GM19395 (cell line): ENCODE measurements around the gene ELK4.

Experiments
- ATAC-seq: cut with Tn5 transposase; IDR thresholded peaks from one replicate; pipeline ENCODE4 v1.9.1; 2021; ENCODE audit warnings: mild to moderate bottlenecking, moderate library complexity; ENCODE audit not compliant: unreplicated experiment

The ELK4 gene

DNA sequence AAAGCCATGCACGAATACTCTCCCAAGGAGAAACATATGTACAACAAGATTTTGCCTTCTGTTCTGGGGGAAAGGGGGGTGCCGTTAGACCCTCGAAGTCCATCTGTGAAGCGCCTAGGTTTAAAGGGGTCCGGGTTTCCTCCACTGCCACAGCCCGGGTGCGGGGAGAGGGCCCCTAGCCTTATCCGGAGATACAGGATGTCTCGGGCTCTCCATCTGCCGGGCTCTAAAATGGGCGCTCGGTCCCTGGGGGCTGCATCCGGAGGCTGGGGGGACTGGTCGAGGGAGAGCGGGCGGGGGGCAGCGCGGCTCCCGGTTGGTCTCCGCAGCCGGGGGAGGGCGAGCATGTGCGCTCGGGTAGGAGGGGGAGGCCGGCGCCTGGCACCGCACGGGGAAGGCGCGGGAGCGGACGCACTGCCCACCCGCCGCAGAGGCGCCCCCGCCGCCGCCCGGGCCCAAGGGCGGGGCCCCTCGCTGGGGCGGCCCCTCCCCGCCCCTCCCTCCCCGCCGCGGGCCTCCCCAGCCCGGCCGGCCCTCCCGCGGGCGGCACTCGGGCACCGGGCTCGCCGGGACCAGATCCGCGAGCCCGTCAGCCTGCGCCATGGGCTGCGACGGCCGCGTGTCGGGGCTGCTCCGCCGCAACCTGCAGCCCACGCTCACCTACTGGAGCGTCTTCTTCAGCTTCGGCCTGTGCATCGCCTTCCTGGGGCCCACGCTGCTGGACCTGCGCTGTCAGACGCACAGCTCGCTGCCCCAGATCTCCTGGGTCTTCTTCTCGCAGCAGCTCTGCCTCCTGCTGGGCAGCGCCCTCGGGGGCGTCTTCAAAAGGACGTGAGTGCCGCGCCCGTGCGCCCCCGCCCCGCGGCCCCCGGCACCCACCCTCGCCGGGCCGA is 63.1 kb downstream of the ELK4 start:
- no peak for ATAC-seq

DNA sequence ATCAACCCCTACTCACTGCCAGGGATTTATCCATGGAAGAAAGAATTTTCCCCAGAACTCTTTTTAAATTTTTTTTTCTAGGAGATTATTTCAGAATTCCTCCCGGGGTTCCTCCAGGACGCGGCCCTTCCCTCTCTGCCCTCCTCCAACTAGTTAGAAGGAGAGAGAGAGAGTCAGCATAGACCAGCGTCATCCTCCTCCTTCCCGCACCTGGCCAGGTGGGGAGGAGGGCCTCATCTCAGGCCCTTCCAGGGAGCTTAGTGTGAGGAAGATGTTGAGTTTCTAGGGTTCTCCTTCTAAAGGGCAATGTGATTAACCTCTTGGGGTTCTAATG is 63.7 kb downstream of the ELK4 start:
- ATAC-seq: no peak

DNA sequence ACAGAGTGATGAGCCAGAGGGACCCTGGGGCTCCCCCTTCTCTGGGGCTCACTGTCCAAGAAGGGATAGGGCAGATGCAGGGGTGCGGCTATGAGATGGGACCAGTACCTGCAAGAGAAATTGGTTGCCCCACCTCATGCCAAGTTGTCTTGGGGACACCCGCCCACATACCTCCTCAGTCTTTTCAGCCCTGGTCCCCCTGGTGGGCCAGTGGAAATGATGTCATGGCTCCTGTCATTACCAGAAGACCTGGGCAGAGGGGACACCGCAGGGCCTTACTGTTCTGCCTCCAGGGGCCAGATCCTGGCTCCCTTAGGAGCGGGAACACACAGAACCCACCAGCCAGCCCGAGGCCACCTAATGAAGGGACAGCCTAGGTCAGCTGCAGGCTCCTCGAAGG is 64.1 kb downstream of the ELK4 start:
- ATAC-seq: no peak

DNA sequence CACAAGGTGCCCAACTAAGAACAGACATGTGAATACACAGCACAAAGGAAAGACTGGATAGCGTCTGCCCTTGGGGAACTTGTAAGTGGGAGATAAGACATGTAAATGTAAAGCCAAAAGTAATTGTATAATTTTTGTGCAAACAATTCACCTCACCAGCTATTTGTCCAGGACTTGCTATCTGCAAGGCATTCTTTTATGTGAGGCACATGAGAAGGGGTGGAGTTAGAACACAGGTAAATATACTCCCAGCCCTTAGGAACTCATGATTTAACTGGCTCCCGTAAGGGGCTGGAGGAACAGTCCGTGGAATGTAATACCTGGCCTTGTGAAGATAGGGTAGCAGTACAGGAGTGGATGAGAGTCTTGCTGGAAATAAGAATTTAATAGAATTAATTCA is 66.0 kb downstream of the ELK4 start:
- ATAC-seq: no peak

DNA sequence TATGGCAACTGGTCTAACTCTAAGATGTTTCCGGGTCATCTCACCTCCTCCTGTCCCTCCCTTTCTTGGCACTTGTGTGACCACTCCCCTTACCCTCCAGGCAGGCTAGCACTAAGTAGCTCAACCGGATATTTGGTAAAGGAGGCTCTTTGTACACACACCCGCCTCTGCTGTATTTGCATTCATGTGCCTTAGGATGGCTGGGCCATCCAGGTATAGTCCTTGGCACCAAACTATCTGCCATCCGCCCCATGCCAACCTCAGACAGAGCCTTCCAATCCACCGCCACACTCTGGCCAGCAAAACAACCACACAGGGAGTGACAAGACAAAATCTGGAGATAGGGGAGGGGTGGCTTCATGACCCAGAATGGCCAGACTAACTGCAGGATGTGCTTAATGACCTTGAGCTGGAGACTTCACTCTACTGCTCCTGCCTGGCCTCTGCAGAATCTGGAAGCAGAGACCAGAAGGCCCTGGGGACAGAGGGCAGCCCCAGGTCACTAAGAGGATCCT is 67.8 kb downstream of the ELK4 start:
- ATAC-seq: no peak

DNA sequence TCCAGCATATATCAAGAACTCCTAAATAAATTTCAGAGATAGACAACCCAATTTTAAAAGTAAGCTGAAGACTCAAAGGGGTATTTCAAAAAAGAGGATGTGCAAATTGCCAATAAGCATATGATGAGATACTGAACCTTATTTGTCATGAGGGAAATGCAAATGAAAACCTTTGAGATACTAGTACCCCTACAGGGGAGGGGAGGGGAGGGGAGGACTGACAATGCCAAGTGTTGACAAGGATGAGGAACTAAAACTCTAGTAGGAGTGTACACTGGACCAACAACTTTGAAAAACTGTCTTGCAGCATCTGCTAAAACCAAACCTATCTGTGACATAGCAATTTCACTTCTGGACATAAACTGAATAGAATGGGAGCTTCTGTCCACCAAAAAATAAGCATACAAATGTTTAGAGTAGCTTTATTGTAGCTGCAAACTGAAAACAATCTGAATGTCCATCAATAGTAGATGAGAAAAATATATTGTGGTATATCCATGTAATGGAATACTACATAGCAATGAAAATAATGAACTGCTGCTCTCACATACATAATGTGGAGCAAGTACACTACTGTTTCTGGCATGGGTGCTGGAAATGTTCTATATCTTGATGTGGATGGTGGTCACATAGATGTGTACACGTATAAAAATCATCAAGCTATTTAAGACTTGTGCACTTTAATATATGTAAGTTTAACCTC is 70.2 kb downstream of the ELK4 start:
- ATAC-seq: no peak
